OCI-LY7 (cell line): ENCODE measurements around the gene DPYSL5. TPM values are rescaled to one million over a fixed set of nuclear protein-coding genes. Genes with fewer than 3 reads are reported as not detected.

Source experiments
- BruUV-seq: library from RNA; stranded (reverse); fragments of 400-500 nt; replicated peaks from 2 replicates; lab custom pipeline; 2021; lab: Mats Ljungman, UMichigan
- CTCF ChIA-PET: fragments of 300-600 bp; sonication (Branson Sonifier 250); formaldehyde crosslinking; loops from one replicate; lab custom pipeline; 2022; ENCODE audit warnings: antibody characterized with exemption; ENCODE audit not compliant: unreplicated experiment; lab: Charles Lee
- POLR2A ChIA-PET: fragments of 300-600 bp; sonication (Branson Sonifier 250); formaldehyde crosslinking; loops from one replicate; lab custom pipeline; 2022; ENCODE audit warnings: antibody characterized with exemption; lab: Charles Lee
- DNase-seq: peaks from one replicate; pipeline ENCODE4 v3.0.0-alpha.2; 2015; ENCODE audit warnings: low spot score
- H2AFZ ChIP-seq: fragments of 200-600 bp; sonication (generic), shearing (Covaris generic); 2 replicates; pipeline ENCODE4 v1.6.1; 2014; ENCODE audit warnings: mild to moderate bottlenecking, antibody characterized with exemption, low read length, moderate library complexity
- H3K27ac ChIP-seq: fragments of 200-600 bp; sonication (generic); 2 replicates; pipeline ENCODE4 v1.5.1; 2014; ENCODE audit warnings: mixed run types, low read depth, mild to moderate bottlenecking, moderate library complexity, low read length, inconsistent platforms; ENCODE audit not compliant: poor library complexity, severe bottlenecking
- H3K36me3 ChIP-seq: fragments of 200-600 bp; sonication (generic); 2 replicates; pipeline ENCODE4 v1.6.1; 2014; ENCODE audit warnings: mild to moderate bottlenecking, antibody characterized with exemption, low read length, moderate library complexity, mixed read lengths; ENCODE audit not compliant: insufficient read depth
- H3K4me1 ChIP-seq: fragments of 200-600 bp; sonication (generic); 2 replicates; pipeline ENCODE4 v1.5.1; 2014; ENCODE audit warnings: mild to moderate bottlenecking, low read length; ENCODE audit not compliant: insufficient read depth, poor library complexity, severe bottlenecking
- H3K4me2 ChIP-seq: fragments of 200-600 bp; sonication (generic); 2 replicates; pipeline ENCODE4 v1.6.1; 2014; ENCODE audit warnings: mild to moderate bottlenecking, low read length
- H3K4me3 ChIP-seq: fragments of 200-600 bp; sonication (generic); 2 replicates; pipeline ENCODE4 v1.5.1; 2014; ENCODE audit warnings: mild to moderate bottlenecking, low read depth, low read length; ENCODE audit not compliant: poor library complexity, severe bottlenecking
- H3K79me2 ChIP-seq: fragments of 200-600 bp; sonication (generic); 2 replicates; pipeline ENCODE4 v1.6.1; 2016; ENCODE audit warnings: low read depth, mild to moderate bottlenecking, low read length, moderate library complexity, mixed read lengths; ENCODE audit not compliant: insufficient read depth
- H3K9me2 ChIP-seq: fragments of 200-600 bp; sonication (generic); 2 replicates; pipeline ENCODE4 v1.6.1; 2016; ENCODE audit warnings: mild to moderate bottlenecking, low read length, mixed read lengths; ENCODE audit not compliant: insufficient read depth
- H3K9me3 ChIP-seq: fragments of 200-600 bp; sonication (generic); 2 replicates; pipeline ENCODE4 v1.6.1; 2014; ENCODE audit warnings: mild to moderate bottlenecking, mixed run types, low read length, mixed read lengths
- H4K20me1 ChIP-seq: fragments of 200-600 bp; sonication (generic); 2 replicates; pipeline ENCODE4 v1.6.1; 2014; ENCODE audit warnings: mild to moderate bottlenecking, antibody characterized with exemption, low read length, moderate library complexity, mixed read lengths; ENCODE audit not compliant: insufficient read depth
- CTCF ChIP-seq: fragments of 200-600 bp; sonication (generic); conservative IDR thresholded peaks from 2 replicates; pipeline ENCODE4 v1.5.1; 2014; ENCODE audit warnings: mild to moderate bottlenecking, antibody characterized with exemption, low read length, moderate library complexity, mixed read lengths
- EZH2phosphoT487 ChIP-seq: fragments of 200-600 bp; sonication (generic); IDR thresholded peaks from 2 replicates; pipeline ENCODE4 v1.6.1; 2018; ENCODE audit warnings: low read depth, borderline replicate concordance, mild to moderate bottlenecking, mixed run types, antibody characterized with exemption, low read length, moderate library complexity, mixed read lengths
- intact Hi-C: fragments of 100-400 bp; cut with micrococcal nuclease; formaldehyde crosslinking; loops from one replicate; pipeline ENCODE4 v1.10.0; 2022; ENCODE audit not compliant: unreplicated experiment
- total RNA-seq, 2 experiments: library from RNA; depleted of rRNA in 1 of 2; stranded (reverse); fragments of >200 nt in 1 of 2; shearing (Covaris generic) in 1 of 2; gene quantifications; 2 replicates each; pipeline ENCODE4 v1.2.3, GENCODE V29; 2014 to 2022

Gene DPYSL5
- total RNA-seq, 2 experiments from 2014 or later, result not detected

- POLR2A ChIA-PET, result no interaction called here
- Histone ChIP-seq H3K4me1 (no peaks in the 10 kb centered on the region), H3K9me3 (no peaks in the 10 kb centered on the region), H4K20me1 (no peaks in the 10 kb centered on the region), H2AFZ (no peak overlapping the region), H3K27ac (no peak overlapping the region), H3K4me3 (no peak overlapping the region), H3K4me2 (no peak overlapping the region), H3K79me2 (no peaks in the 10 kb centered on the region), H3K36me3 (no peaks in the 10 kb centered on the region), H3K9me2 (no peaks in the 10 kb centered on the region)
- CTCF ChIA-PET, result no interaction called here
- BruUV-seq, result no TSS peak
- no peak for TF ChIP-seq CTCF
- TF ChIP-seq EZH2phosphoT487, result no peak
- intact Hi-C loops, result no loop called here
- DNase-seq, result no peak
Observed at GRCh38 chr2:26874514-26874913, 26.6 kb downstream of the DPYSL5 start.

GRCh38 chr2:26875065-26875634, 27.2 kb downstream of the DPYSL5 start:
- intact Hi-C loops, result no loop called here
- H3K4me1 ChIP-seq, result no peaks in the 10 kb centered on the region
- no peak for DNase-seq
- H3K27ac ChIP-seq, result no peak overlapping the region
- no peaks in the 10 kb centered on the region for H3K9me3 ChIP-seq
- TF ChIP-seq CTCF (no peak), EZH2phosphoT487 (no peak)
- H3K9me2 ChIP-seq, result no peaks in the 10 kb centered on the region
- H3K4me2 ChIP-seq, result no peak overlapping the region
- BruUV-seq, result no TSS peak
- H3K4me3 ChIP-seq, result no peak overlapping the region
- ChIA-PET CTCF (no interaction called here), POLR2A (interaction anchor here (0.6 kb wide), 1 partner anchor 20 kb away, joined by 7 read pairs; no protein-coding TSS in a partner anchor)
- no peak overlapping the region for H2AFZ ChIP-seq
- H4K20me1 ChIP-seq, result no peaks in the 10 kb centered on the region
- H3K79me2 ChIP-seq, result no peaks in the 10 kb centered on the region
- no peaks in the 10 kb centered on the region for H3K36me3 ChIP-seq

- TF ChIP-seq CTCF (no peak), EZH2phosphoT487 (no peak)
- Histone ChIP-seq H3K27ac (no peak overlapping the region), H3K9me3 (no peaks in the 10 kb centered on the region), H4K20me1 (no peaks in the 10 kb centered on the region), H3K4me1 (no peaks in the 10 kb centered on the region), H3K79me2 (no peaks in the 10 kb centered on the region), H3K36me3 (no peaks in the 10 kb centered on the region), H2AFZ (no peak overlapping the region), H3K9me2 (no peaks in the 10 kb centered on the region), H3K4me3 (no peak overlapping the region), H3K4me2 (no peak overlapping the region)
- no peak for DNase-seq
- CTCF ChIA-PET, result no interaction called here
- intact Hi-C loops, result no loop called here
- no TSS peak for BruUV-seq
- POLR2A ChIA-PET, result no interaction called here
Observed at GRCh38 chr2:26875808-26876207, 27.9 kb downstream of the DPYSL5 start.
